Bone marrow (tissue), 2 donors: ENCODE data around the gene EVL.

ENCODE experiments used
- DNase-seq, 2 donors: peaks; one replicate each; lab custom pipeline; 2025; lab: John Stamatoyannopoulos, UW

The EVL gene

GRCh38 chr14:100130521-100130920 is 65.3 kb downstream of the EVL start:
- no peak for DNase-seq

- DNase-seq = no peak
These were observed 66.0 kb downstream of the EVL start for GRCh38 chr14:100131181-100131580.

GRCh38 chr14:100132161-100132902 is 67.1 kb downstream of the EVL start:
- no peak for DNase-seq

DNA sequence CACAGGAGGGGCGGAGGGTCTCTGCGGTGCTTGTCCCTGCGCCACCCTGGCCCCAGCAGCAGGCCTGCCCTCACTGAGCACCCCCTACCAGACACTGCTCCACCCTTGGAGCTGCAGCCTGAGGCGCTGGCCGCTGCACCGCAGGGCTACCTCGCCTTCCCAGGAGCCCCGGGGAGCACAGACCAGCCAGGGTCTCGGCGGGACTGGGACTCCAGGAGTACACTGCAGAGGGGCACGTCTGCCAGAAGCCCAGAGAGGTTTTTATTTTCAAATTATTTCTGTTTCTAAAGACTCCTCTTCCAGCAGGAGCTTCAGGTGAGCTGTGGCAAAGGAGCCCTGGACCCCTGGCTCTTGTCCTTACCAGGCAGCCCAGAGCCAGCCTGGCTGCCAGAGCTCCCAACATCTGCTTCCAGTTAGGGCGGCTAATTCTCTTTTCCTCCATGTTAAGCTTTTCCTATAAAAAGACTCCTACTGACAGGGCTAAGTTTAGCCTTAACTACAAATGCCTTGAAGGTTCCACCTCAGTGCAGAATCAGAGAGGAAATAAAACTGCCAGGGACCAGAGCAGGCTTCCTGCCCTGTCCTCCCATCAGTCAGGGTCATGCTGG is 67.8 kb downstream of the EVL start:
- DNase-seq = no peak

GRCh38 chr14:100134586-100134985 is 69.4 kb downstream of the EVL start:
- no peak for DNase-seq

- DNase-seq = no peak
These were observed 69.9 kb downstream of the EVL start for GRCh38 chr14:100135073-100135472.

DNA sequence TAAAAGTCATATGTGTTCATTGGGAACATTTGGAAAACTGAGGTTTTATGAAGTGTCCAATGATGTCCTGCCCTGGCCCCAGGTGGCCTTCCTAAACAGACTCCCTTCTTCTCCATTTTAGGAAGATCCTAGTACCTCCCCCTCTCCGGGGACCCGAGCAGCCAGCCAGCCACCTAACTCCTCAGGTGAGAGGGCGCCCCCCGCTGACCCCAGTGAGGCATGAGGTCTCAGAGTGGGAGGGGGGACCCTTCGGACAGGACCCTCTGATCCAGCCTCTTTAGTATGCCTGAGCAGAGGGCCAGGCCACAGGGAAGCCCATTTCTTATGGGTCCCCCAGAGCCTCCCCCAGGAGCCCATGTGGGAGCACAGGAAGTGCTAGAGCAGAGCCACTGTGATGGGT is 70.6 kb downstream of the EVL start:
- DNase-seq = no peak

DNA sequence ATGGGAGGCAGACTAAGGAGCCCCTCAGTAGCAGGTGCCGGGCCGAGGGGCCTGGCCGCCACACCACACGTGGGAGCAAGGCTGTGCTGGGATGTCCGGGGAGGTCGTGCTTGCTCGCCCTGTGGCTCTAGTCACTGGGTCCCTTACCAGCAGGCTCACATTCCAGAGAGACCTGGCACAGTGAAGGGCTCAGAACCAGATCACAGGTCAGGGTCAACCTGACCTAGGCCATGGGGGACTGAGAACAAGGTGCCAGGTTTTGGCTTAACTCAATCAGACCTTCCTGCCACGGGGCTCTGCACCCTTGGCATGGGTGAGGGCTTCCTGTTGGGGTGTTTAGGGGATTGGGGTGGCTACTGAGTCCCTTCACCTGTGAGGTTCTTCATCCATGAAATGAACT is 72.0 kb downstream of the EVL start:
- DNase-seq = no peak

DNA sequence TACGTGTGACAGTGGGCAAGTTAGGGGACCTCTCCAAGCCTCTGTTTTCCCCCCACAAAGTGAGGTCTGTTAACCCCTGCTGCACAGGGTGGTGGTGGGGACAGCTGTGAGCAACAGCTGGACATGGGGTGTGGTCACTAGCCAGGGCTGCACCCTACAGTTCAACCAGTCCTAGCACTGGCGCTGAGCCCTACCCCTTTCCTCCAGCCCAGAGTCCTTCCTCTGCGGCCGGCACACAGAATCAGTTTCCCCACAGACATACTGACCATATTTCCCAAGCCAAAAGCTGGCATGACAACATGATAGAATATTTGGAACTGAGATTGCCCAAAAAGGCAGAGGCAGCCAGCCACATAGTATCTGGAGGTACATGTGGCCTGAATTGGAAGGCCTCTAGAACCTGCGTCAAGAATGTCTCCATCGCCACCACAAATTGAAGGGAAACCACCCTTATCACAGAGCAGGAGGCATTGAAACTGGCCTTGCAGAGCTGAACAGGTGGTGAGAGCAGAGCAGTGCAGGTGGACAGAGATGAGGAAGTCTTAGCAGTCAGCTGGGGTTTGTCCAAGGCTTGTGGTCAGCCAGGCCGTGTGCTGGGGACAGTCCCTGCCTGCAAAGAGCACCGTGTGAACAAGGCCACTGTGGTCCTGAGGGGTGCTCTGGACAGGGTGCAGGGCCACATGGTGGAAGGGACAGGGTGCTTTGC is 73.0 kb downstream of the EVL start:
- DNase-seq = no peak

DNA sequence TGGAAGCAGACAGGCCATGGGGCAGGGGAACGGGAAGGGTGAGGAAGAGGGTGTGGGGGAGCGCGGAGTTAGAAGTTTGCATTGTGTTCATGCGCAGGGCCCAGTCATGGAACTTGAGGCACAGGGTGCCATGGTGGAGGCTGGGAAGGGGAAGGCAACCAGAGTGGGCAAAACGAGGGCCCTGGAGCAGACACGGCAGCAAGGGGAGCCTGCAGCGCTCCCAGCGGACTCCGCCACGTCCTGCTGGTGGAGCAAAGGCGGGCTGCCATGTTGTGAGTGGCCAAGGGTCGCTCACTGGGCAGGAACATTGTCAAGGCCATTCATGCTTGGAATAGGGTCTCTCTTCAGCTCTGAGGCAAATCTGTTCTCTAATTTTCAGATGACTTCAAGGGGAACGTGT is 73.7 kb downstream of the EVL start:
- no peak for DNase-seq

DNA sequence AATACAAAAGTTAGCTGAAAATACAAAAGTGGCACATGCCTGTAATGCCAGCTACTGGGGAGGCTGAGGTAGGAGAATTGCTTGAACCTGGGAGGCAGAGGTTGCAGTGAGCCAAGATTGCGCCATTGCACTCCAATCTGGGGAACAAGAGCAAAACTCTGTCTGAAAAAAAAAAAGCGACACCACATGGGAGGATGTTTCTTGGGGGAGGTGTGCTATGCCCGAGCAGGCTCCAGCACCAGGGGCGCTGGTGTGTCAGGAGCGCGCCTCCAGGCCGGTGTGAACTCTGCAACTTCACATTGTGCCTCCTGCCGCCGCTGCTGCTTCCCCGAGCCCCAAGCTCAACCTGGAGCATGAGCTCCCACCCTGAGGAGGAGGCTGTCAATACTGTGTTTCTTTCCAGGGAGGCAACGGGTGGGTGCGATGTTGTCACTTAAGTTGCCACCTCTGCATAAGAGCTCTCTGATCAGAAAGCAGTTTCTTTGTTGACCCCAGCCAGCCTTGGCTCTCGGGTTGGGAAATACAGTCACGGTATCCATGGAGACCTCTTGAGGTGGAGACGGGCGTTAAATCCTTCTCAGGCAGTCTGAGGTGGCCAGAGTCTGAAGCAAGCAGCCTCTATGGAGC is 75.3 kb downstream of the EVL start:
- DNase-seq = no peak

GRCh38 chr14:100141098-100141497 is 75.9 kb downstream of the EVL start:
- no peak for DNase-seq

GRCh38 chr14:100142073-100143040 is 77.1 kb downstream of the EVL start:
- DNase-seq = no peak

DNA sequence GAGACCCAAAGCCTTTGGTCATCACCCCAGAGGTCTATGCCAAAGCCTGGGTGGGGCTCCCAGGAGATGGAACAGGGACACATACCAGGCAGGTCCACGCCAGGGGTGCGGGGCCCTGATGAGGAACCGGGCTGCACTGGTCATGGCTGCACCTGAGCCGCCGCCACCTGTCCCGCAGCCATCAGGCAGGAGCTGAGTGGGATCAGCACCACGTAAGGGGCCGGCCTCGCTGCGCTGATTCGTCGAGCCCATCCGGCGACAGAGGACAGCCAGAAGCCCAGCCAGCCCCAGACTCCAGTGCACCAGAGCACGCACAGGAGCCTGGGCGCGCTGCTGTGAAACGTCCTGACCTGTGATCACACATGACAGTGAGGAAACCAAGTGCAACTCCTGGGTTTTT is 78.3 kb downstream of the EVL start:
- DNase-seq = no peak

- no peak for DNase-seq
These were observed 78.7 kb downstream of the EVL start for GRCh38 chr14:100143934-100144333.

DNA sequence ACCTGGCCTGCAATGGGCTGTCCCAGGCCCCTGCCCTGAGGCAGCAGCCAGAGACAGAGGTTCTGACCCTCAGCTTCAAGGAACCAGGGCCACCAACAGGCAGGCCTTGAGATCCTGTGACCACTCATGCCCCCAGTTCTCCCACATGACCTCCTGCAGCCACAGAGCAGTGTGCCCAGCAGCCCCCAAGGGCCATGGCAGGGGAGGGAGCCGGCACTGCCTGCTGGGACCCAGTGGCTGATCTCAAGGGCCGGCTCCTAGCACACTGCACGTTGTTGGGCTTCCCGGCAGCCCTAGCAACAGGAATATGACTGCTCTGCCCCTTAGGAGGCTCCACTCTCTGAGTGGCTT is 79.4 kb downstream of the EVL start:
- no peak for DNase-seq

DNA sequence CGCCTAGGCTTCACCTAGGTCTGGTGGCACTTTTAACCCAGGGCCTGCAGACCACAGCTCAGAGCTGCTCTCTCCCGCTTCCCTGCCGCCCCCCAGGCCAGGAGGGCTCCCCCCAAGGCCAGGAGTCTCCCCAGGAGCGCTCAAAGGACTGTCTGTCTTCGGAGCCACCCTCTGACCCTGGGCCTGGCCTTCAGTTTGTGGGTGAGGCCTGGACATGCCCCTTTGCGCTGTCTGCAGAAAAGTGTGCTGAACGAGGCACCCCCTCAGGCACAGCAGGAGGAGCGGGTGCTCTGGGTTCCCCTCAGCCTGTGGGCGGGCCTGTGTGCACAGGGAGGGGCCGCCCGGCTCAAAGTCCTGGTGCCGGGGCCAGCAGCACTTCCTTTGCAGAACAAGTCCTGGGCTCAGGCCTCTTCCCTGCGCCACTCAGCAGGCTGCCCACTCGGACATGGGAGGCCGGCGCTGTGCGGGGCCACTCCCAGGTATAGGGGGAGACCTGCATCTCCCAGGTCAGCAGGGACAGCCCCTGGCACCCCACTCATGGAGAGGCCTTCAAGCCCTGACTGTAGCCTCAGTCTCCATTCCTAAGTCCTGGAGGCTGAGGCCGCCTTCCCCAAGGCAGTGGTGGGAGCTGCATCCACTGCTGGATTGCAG is 79.9 kb downstream of the EVL start:
- no peak for DNase-seq

DNA sequence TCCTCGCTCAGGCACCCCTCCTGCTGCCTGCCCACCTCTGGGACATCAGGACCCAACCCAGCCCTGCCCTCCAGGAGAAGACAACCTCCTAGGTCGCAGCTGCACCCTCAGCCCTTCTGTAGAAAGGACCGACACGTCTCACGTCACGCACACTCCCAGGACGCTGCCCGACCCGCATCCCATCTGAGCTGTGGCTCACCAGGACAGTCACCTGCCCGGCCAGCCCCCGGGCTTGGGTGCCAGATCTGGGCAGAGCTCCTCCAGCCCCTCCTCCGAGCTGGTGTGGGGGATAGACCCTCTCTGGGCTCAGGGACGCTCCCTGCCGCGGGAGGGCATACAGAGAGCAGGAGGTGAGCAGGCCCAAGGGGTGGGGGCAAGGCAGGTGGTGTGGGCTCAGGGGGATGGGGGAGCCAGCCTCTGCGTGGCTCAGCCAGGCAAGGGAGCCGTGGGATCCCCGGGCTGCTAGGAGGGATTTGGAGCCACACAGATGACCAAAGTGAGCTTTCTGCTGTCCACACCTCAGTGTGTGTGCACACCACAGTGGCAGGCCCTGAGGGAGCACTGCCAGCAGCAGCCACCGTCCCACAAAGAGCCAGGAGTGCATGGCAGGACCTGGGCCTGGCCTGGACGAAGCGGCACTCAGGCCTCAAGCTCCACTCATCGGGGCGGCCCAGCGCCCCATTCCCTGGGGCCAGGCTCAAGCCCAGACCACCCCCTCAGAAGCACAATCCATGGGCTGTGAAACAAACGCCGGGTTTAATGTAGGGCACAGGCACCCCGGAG is 80.7 kb downstream of the EVL start:
- DNase-seq = no peak

DNA sequence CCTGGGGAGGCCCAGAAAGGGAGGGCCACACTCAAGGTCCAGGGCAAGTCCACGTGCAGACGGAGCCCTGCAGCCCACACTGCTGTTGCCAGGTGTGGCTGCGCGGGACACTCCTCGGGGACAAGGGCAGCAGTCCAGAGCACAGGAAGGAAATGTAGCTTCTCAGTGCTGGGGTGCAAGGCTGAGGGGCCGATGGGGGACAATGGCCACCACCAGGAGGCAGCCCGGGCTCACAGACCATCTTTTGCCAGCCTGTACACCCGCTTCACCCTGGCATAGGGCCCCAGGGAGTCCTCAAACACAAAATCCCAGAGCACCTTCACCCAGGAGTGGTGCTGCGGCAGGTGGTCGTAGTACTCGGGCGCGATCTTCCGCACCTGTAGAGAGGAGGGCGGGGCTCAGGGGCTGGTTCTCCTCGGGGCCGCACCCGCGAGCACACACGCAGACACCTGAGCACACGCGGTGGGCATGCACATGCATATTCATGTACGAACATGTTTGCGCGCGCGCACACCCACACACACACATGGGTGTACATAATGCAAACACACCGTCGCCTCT is 81.4 kb downstream of the EVL start:
- DNase-seq = no peak

DNA sequence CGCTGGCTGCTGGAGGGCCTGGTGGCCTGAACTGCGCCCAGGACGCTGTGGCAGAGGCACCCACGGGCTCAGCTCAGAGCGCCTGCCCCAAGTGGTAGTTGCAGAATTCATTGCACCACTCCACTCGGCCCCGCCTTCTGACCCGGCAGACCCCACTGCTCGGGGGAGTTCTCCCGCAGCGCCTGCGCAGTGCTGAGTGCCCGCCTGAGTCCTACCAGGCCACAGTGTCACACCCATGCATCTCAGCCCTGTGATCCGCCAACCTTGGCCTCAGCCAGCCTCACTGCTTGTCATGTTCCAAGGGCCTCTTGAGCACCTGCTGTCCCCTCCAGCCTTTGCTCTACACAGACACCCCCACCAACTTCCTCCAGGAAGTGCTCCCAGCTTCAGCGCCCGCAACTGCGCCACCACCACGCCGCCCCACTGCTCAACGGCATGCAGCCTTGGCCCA is 82.0 kb downstream of the EVL start:
- peak in 1 of 2 donors; percentile 29 for DNase-seq
